GM12801 (cell line): ENCODE data around the gene LIMS1.

ENCODE experiments used
- TF ChIP-seq, protein P1 (sequence below): IDR thresholded peaks from one replicate; pipeline ENCODE4 v1.5.1; 2011; ENCODE audit warnings: control low read depth; ENCODE audit not compliant: insufficient read length; ENCODE audit errors: extremely low read depth

LIMS1 gene

DNA sequence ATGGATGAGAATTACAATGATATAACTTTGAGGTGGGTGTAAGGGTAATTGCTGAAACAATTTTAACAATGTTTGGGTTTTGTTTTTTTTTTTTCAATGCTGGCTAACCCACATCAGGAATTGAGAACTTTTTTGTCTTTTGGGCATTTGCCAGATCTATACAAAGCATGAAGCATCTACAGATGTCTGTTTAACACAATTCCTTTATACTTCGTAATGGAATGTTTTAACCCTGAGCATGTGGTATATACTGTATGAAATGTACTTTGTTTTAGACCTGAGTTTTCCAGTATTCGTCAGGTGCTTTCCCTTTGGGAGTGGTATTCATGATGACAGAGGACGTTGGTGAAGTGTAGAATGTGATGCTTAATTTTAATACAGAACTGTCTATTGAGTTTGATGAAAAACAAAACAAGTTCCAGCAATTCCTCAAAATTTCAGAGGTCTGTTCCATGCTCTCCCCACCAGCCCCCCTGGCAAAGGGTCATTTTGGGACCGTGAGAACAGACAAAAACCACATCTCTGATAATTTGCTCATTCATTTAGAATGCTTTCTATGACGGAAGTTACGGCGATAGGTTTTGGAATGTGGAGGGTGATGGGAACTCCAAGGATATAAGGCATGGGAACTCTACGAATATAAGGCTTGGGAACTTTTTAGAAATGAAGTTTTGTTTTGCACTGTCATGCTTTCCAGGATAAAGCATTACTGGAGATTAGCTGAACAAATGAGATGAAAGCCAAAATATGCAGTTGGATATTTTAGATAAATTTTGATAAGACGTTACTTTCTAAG is 14.1 kb downstream of the LIMS1 start:
- TF ChIP-seq, protein P1, sequence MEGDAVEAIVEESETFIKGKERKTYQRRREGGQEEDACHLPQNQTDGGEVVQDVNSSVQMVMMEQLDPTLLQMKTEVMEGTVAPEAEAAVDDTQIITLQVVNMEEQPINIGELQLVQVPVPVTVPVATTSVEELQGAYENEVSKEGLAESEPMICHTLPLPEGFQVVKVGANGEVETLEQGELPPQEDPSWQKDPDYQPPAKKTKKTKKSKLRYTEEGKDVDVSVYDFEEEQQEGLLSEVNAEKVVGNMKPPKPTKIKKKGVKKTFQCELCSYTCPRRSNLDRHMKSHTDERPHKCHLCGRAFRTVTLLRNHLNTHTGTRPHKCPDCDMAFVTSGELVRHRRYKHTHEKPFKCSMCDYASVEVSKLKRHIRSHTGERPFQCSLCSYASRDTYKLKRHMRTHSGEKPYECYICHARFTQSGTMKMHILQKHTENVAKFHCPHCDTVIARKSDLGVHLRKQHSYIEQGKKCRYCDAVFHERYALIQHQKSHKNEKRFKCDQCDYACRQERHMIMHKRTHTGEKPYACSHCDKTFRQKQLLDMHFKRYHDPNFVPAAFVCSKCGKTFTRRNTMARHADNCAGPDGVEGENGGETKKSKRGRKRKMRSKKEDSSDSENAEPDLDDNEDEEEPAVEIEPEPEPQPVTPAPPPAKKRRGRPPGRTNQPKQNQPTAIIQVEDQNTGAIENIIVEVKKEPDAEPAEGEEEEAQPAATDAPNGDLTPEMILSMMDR: no peak

DNA sequence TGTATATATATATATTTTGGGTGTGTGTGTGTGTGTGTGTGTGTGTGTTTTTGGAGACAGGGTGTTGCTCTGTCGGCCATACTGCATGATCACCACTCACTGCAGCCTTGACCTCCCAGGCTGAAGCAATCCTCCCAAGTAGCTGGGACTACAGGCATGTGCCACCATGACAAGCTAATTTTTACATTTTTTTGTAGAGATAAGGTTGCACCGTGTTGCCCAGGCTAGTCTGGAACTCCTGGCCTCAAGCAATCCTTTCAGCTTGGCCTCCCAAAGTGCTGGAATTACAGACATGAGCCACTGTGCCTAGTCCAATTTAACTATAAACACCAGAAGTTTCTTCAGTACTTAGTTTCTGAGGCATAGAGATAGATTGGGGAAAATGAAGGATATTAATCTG is 18.3 kb downstream of the LIMS1 start:
- TF ChIP-seq, protein P1: no peak

DNA sequence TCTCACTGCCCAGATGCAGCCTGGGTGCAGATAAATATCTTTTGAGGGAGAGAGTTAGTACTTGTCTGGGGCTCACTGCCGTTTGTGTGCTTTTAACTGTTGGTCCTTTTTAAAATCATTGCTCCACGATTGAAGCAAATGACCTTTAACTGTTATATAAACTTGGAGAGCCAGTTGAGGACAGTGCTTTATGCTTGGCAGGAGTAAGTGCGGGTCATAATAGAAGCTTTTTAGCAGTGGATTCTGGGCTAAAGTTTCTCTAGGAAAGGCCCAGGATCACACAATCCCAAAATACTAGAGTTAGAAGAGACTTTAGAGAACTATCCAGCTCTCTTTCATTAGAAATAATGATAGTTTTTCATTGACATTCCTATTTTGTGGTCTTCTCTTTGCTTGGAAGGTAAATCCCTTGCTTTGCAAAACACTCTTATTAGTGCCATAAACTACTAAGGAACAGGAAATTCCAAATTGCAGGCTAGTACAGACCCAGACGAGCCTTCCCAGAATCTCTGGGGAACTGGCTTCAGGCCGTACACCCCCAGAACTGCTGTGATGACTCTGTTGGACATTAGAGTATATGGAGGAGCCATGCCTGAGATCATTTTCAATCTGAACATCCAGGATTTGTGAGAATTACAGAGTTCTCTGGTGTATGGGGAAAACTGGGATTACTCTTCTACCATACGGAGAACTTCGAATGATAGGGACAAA is 19.1 kb downstream of the LIMS1 start:
- TF ChIP-seq, protein P1: no peak

DNA sequence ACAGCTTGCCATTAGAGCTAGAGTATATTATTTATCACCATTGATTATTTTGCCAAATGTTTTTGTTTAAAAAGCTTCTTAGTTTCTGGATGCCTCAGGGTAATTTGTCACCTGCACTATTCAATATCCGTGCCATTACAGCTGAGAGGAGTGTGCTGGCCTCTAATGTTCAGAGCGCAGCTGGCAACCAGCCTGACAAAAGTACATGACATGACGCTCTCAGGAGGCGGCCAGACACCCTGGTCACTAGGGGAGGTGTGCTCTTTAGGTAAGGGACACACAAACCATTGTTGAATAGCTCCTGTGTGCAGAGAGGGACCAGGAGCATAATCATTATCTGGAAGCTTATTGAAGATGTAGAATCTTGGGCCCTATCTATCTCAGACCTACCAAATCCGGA is 20.3 kb downstream of the LIMS1 start:
- TF ChIP-seq, protein P1: no peak

DNA sequence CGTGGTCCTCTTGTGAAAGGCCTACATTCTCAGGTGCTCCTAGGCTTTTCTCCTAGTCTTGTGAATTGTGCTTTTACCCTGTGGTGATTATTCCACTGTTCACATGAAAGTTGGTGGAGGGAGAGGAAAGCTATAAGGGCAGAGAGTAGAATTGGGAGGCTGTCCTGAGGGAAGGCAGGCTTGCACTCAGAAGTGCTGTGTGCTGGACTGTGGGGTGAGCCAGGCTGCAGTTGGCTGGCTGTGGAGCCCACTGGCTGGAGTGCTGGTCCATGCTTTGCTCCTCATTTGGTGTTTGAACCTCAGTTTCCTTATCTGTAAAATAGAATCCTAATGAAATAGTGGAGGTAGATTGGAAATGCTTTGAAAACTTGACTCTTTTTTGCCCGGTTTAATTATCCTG is 21.3 kb downstream of the LIMS1 start:
- TF ChIP-seq, protein P1: no peak

DNA sequence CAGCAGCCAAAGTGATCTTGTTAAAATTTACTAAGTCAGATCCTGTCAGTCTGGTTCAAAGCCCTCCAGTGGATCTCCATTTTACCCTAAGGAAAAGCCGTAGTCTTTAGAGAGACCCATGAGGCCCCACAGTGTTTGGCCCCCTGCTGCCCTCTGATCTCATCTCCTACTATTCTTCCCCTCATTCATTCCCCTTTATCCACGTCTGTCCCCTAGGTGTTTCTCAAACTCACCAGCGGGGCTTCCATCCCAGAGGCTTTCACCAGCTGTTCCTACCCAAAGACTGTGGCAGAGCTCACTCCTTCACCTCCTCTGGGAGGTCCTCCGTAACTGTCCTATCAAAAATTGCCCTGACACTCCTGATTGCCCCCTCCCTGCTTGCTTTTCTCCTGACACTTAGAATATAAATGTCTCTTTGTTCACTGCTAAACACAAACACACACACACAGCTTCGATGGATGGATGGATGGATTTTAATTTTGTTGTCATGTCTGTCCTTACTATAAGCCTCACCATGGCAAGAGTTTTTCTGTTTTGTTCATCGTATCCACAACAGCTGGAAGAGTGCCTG is 26.1 kb downstream of the LIMS1 start:
- TF ChIP-seq, protein P1: no peak

DNA sequence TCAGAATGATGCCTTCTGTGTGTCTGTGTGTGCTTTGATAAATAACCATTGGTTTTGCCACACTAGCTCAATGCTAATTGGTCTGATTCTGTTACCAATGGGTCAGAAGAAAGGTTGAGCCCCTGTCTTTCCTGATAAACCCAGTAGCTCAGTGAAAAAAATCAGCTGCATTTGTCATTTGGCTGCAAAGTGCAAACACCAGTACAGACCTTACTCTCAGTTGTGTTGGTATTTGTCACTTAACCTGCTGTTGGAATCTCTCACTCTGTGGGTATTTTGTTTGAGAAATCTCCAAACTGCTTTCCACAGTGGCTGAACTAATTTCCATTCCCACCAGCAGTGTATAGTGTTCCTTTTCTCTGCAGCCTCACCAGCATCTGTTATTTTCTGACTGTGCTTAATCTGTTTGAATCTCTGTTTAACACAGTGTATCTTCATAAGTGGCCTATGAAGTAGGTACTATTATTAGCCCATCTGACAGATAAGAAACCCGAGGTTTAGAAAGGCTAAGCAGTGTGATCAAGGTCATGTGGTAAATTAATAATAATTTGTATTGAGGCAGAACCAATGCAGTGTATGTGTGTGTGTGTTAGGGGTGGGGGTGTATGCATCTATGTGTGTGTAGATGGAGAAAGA is 26.7 kb downstream of the LIMS1 start:
- TF ChIP-seq, protein P1: no peak
